Omental fat pad (tissue), 4 donors: ENCODE results near the gene ZNF331. TPM values are rescaled to one million over a fixed set of nuclear protein-coding genes. Genes with fewer than 3 reads are reported as not detected.

ENCODE experiments used
- ATAC-seq: fragments of 150-250 bp; one replicate; pipeline ENCODE4 v1.9.1; 2016; ENCODE audit warnings: mild to moderate bottlenecking, moderate library complexity; ENCODE audit not compliant: low FRiP score
- DNase-seq: peaks from one replicate; pipeline ENCODE4 v3.0.0-alpha.2; 2019; ENCODE audit warnings: low spot score
- total RNA-seq, 4 donors: library from RNA; depleted of rRNA; stranded (reverse); fragments of >200 nt; gene quantifications; one replicate each; pipeline ENCODE4 v1.1.0, GENCODE V29; 2016
- TF ChIP-seq, protein P1 (sequence below), 3 donors: fragments of 450-650 bp; IDR thresholded peaks; one replicate each; pipeline ENCODE4 v1.5.1; 2016 to 2017; ENCODE audit warnings: antibody characterized with exemption in 3 of 3, mild to moderate bottlenecking in 3 of 3, moderate library complexity in 2 of 3

Gene ZNF331
- total RNA-seq, 4 donors from 2014 or later: 29.9 to 415 (median 55.0) TPM

DNA sequence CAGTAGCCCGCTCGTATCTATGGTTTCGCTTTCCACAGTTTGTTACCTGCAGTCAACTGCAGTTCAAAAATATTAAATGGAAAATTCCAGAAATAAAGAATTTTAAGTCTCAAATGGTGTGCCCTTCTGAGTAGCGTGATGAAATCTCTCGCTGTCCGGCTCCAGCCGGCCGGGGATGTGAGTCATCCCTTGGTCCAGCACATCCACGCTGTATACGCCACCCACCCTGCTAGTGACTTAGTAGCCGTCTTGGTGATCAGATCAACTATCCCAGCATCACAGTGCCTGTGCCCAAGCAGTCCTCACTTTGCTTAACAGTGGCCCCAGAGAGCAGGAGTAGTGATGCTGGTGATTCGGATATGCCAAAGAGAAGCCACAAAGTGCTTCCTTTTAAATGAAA lies 40.0 kb downstream of the ZNF331 start:
- ATAC-seq: no peak
- no peak for DNase-seq
- TF ChIP-seq, protein P1, sequence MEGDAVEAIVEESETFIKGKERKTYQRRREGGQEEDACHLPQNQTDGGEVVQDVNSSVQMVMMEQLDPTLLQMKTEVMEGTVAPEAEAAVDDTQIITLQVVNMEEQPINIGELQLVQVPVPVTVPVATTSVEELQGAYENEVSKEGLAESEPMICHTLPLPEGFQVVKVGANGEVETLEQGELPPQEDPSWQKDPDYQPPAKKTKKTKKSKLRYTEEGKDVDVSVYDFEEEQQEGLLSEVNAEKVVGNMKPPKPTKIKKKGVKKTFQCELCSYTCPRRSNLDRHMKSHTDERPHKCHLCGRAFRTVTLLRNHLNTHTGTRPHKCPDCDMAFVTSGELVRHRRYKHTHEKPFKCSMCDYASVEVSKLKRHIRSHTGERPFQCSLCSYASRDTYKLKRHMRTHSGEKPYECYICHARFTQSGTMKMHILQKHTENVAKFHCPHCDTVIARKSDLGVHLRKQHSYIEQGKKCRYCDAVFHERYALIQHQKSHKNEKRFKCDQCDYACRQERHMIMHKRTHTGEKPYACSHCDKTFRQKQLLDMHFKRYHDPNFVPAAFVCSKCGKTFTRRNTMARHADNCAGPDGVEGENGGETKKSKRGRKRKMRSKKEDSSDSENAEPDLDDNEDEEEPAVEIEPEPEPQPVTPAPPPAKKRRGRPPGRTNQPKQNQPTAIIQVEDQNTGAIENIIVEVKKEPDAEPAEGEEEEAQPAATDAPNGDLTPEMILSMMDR (IDR thresholded peaks at IDR 0.05): no peak

- DNase-seq (no peak), ATAC-seq (no peak)
- TF ChIP-seq, protein P1 (IDR thresholded peaks at IDR 0.05): no peak
Measured at GRCh38 chr19:53579518-53579917, 41.6 kb downstream of the ZNF331 start.

DNA sequence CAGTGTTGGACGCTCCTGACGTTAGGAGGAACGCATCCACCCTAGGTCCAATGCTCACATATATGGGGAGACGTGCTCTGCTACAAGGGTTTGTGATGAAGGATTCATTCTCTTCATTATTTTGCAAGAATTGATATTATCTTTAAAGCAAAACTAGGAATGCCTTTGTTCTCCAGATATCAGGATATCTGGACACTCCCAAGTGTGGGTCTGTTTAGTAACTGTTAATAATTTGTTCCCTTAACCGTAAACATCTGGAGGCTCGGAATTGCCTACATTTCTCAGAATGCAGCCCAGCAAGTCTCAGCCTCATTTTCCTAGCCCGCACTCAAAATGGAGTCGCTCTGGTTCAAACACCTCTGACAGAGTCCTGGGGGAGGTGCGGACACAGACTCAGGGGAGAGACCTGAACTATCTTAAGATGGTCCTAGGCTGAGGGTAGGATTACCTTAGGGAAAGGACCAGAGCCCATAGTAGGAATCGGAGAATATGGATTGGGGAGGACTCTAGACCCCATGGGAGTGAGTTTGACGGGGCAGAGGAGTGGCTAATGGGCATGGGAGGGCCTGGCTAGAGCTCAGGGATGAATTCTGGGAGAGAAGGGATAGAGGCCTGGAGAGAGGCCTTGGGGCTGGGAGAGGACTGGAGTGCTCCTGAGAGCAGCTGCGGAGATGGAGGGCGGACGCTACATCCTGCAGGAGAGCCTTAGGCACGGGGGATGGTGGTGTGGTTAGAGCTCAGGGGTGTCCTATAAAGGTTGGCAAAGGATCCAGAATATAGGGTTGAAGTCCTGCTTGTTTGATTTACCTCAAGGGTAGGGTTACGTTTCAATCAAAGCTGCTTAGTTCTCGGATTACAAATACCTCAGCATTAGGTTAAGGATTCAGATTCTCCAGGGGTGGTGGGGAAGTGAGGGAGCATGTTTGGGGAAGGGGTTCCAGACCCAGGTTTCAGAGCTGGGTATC lies 43.2 kb downstream of the ZNF331 start:
- ATAC-seq (no peak), DNase-seq (no peak)
- TF ChIP-seq, protein P1 (IDR thresholded peaks at IDR 0.05): no peak

GRCh38 chr19:53581871-53582279 lies 43.9 kb downstream of the ZNF331 start:
- DNase-seq (no peak), ATAC-seq (no peak)
- TF ChIP-seq, protein P1 (IDR thresholded peaks at IDR 0.05): no peak

- no peak for DNase-seq
- ATAC-seq: no peak
- TF ChIP-seq, protein P1 (IDR thresholded peaks at IDR 0.05): no peak
Measured at GRCh38 chr19:53583181-53583580, 45.2 kb downstream of the ZNF331 start.

DNA sequence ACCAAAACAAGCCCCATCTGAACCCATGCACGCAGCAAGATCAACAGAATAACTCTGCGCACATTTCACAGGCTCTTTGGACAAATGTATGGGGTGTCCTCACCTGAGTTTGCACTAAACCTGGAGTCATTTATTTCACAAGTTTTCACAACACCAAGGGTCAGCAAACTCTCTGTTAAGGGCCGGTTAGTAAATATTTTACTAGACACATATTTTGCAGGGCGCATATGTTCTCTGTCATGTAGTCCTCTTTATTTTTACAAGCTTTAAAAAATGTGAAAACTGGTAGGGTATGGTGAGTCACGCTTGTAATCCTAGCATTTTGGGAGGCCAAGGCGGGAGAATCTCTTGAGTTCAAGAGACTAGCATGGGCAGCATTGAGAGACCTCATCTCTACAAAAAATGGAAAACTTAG lies 48.3 kb downstream of the ZNF331 start:
- ATAC-seq: no peak

More for the DNA sequence above, 48.3 kb downstream of the ZNF331 start:
- no peak for DNase-seq
- TF ChIP-seq, protein P1 (IDR thresholded peaks at IDR 0.05): no peak
